Colonic mucosa (tissue), 4 donors: ENCODE data around the gene TRAF2. TPM values are rescaled to one million over a fixed set of nuclear protein-coding genes. Genes with fewer than 3 reads are reported as not detected.

Experiments used
- DNase-seq: peaks from one replicate; pipeline ENCODE4 v3.0.0-alpha.2; 2020
- H3K27ac ChIP-seq: fragments of 200-600 bp; one replicate; pipeline ENCODE4 v1.8.0; 2021
- H3K27me3 ChIP-seq: fragments of 200-600 bp; one replicate; pipeline ENCODE4 v1.8.0; 2021
- H3K36me3 ChIP-seq: fragments of 200-600 bp; one replicate; pipeline ENCODE4 v1.8.0; 2021
- H3K4me1 ChIP-seq: fragments of 200-600 bp; one replicate; pipeline ENCODE4 v1.8.0; 2021; ENCODE audit warnings: mild to moderate bottlenecking
- H3K4me3 ChIP-seq: fragments of 200-600 bp; one replicate; pipeline ENCODE4 v1.8.0; 2021
- H3K9ac ChIP-seq, 2 donors: one replicate each; pipeline ENCODE4 v1.7.0; 2013; ENCODE audit warnings: control low read depth in 2 of 2, low read depth in 2 of 2, low read length in 2 of 2
- H3K9me3 ChIP-seq: fragments of 200-600 bp; one replicate; pipeline ENCODE4 v1.8.0; 2021
- intact Hi-C: fragments of 100-400 bp; cut with DNase I; formaldehyde crosslinking; loops from one replicate; pipeline ENCODE4 v1.14.1; 2022
- total RNA-seq, 2 donors: library from RNA; stranded (reverse); fragmentation: NEBNext Ultra II Directional in 1 of 2; extraction: Animal tissue kit (Norgen Biotek cat#: 25700) in 1 of 2; gene quantifications; one replicate each; pipeline ENCODE4 v1.2.1, GENCODE V29; 2021
- TF ChIP-seq, protein P1 (sequence below): fragments of 200-600 bp; IDR thresholded peaks from one replicate; pipeline ENCODE4 v1.8.0; 2022; ENCODE audit warnings: antibody characterized with exemption, mild to moderate bottlenecking
- donor health status: healthy.
- donor health status: DM: no; HTN: no; CAD: no.
- donor health status: DM: no; HTN: no; CAD: no.

TRAF2 gene
- total RNA-seq, 2 donors from 2014 or later = 22.4 to 50.6 TPM

DNA sequence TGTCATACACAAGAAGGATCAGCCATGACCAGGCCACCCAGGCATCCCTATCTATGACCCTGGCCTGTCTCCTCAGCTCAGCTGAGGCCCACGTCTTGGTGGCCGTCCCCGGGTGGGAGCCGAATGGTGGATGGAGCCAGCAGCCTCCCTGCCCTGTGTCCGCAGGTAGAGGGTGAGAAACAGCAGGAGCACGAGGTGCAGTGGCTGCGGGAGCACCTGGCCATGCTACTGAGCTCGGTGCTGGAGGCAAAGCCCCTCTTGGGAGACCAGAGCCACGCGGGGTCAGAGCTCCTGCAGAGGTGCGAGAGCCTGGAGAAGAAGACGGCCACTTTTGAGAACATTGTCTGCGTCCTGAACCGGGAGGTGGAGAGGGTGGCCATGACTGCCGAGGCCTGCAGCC is 33.8 kb downstream of the TRAF2 start:
- Histone ChIP-seq H3K4me3 (no peak overlapping the region), H3K27me3 (no peaks in the 10 kb centered on the region), H3K4me1 (no peaks in the 10 kb centered on the region), H3K36me3 (peaks cover 22% of the 10 kb centered on the region), H3K9me3 (no peaks in the 10 kb centered on the region), H3K9ac (peak overlapping the region in 1 of 2 donors; percentile 4), H3K27ac (no peak overlapping the region)
- TF ChIP-seq, protein P1, sequence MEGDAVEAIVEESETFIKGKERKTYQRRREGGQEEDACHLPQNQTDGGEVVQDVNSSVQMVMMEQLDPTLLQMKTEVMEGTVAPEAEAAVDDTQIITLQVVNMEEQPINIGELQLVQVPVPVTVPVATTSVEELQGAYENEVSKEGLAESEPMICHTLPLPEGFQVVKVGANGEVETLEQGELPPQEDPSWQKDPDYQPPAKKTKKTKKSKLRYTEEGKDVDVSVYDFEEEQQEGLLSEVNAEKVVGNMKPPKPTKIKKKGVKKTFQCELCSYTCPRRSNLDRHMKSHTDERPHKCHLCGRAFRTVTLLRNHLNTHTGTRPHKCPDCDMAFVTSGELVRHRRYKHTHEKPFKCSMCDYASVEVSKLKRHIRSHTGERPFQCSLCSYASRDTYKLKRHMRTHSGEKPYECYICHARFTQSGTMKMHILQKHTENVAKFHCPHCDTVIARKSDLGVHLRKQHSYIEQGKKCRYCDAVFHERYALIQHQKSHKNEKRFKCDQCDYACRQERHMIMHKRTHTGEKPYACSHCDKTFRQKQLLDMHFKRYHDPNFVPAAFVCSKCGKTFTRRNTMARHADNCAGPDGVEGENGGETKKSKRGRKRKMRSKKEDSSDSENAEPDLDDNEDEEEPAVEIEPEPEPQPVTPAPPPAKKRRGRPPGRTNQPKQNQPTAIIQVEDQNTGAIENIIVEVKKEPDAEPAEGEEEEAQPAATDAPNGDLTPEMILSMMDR = no peak
- intact Hi-C loops = no loop called here
- no peak for DNase-seq

DNA sequence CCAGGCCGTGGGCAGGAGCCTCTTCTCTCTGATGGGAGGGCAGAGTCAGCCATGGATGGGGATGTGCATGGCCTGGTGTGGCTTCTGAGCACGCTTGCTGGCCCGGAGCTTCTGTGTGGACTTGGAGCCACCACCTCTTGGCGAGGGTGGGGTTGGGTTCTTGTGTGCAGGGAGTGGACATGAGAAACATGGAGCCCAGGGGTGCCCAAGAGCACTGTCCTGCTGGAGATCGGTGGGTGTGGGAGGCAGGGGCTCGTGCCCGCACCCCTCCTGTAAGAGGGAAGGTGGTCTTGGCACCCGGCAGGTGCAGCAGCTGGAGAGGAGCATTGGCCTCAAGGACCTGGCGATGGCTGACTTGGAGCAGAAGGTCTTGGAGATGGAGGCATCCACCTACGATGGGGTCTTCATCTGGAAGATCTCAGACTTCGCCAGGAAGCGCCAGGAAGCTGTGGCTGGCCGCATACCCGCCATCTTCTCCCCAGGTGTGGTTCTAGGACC is 34.5 kb downstream of the TRAF2 start:
- TF ChIP-seq, protein P1 = no peak
- intact Hi-C loops = no loop called here
- peaks cover 22% of the 10 kb centered on the region for H3K36me3 ChIP-seq
- H3K9me3 ChIP-seq = no peaks in the 10 kb centered on the region
- H3K4me3 ChIP-seq = no peak overlapping the region
- no peaks in the 10 kb centered on the region for H3K4me1 ChIP-seq
- no peak overlapping the region for H3K27ac ChIP-seq
- H3K27me3 ChIP-seq = no peaks in the 10 kb centered on the region
- no peak overlapping the region for H3K9ac ChIP-seq
- no peak for DNase-seq

GRCh38 chr9:136921307-136921706 is 35.0 kb downstream of the TRAF2 start:
- intact Hi-C loops = no loop called here
- H3K36me3 ChIP-seq = peaks cover 22% of the 10 kb centered on the region

GRCh38 chr9:136921718-136922117 is 35.4 kb downstream of the TRAF2 start:
- Histone ChIP-seq H3K4me1 (no peaks in the 10 kb centered on the region), H3K9me3 (no peaks in the 10 kb centered on the region), H3K27ac (no peak overlapping the region), H3K4me3 (no peak overlapping the region), H3K9ac (no peak overlapping the region), H3K27me3 (no peaks in the 10 kb centered on the region), H3K36me3 (peaks cover 20% of the 10 kb centered on the region)
- intact Hi-C loops = no loop called here
- DNase-seq = no peak
- TF ChIP-seq, protein P1 = no peak

More at GRCh38 chr9:136921307-136921706, 35.0 kb downstream of the TRAF2 start:
- H3K4me3 ChIP-seq = no peak overlapping the region
- no peaks in the 10 kb centered on the region for H3K27me3 ChIP-seq
- TF ChIP-seq, protein P1 = no peak
- H3K27ac ChIP-seq = no peak overlapping the region
- H3K9me3 ChIP-seq = no peaks in the 10 kb centered on the region
- no peak overlapping the region for H3K9ac ChIP-seq
- DNase-seq = no peak
- no peaks in the 10 kb centered on the region for H3K4me1 ChIP-seq

DNA sequence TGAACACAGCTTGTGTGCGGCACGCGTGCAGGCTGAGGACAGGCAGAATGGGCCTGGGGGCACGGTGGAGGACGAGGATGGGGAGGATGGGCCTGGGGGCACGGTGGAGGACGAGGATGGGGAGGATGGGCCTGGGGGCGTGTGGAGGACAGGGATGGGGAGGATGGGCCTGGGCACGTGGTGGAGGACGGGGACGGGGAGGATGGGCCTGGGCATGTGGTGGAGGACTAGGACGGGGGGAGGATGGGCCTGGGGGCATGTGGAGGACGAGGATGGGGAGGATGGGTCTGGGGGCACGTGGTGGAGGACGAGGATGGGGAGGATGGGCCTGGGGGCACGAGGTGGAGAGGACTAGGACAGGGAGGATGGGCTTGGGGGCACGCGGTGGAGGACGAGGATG is 36.2 kb downstream of the TRAF2 start:
- DNase-seq = no peak
- no peaks in the 10 kb centered on the region for H3K4me1 ChIP-seq
- TF ChIP-seq, protein P1 = no peak
- H3K36me3 ChIP-seq = peaks cover 15% of the 10 kb centered on the region
- no peak overlapping the region for H3K27ac ChIP-seq
- H3K4me3 ChIP-seq = no peak overlapping the region
- H3K9me3 ChIP-seq = no peaks in the 10 kb centered on the region
- H3K9ac ChIP-seq = no peak overlapping the region
- no peaks in the 10 kb centered on the region for H3K27me3 ChIP-seq
- intact Hi-C loops = no loop called here
